Activated naive CD4-positive, alpha-beta T cell treated with anti-CD3 and anti-CD28 coated beads, Interleukin-2, amount 50 U/mL, for 16 hours (primary cell): ENCODE data around the gene CRB2.
"Not testable (repeated sequence)": the region's sequence is repeated elsewhere in the genome, so short reads cannot be mapped to it uniquely, and the experiment has no call there.

Experiments used
- DNase-seq: peaks from one replicate; pipeline ENCODE4 v3.0.0-alpha.2; 2020

Gene CRB2

DNA sequence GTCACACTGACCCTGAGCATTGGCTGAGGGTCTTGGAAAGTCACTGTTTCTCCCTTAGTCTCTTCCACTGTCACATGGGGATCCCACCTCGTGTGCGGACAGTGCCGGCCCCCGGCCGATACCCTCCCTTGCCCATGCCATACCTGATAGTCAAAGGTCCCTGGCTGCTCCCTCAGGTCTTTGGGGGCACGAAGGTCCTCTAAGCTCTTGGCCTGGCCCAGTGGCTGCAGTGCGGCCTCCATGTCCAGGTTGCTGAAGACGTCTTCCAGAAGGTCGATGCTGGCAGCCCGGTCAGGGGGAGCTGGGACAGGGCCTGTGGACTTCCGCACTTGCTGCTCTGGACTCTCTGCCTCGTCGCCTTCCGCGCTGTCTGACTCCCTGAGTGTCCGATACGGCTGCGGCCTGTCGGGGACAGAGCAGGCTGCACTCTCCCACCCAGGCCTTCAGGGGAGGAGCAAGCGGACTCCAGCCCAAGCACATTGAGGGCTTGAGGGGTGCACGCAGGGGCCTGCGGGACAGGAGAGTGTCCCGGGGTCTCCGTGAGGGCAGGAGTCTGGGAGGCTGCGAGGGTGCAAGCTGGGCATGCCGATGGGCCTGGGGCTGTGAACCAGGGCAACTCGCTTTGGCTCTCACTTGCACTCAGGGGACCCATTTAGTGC lies 27.6 kb downstream of the CRB2 start:
- DNase-seq: no peak

DNA sequence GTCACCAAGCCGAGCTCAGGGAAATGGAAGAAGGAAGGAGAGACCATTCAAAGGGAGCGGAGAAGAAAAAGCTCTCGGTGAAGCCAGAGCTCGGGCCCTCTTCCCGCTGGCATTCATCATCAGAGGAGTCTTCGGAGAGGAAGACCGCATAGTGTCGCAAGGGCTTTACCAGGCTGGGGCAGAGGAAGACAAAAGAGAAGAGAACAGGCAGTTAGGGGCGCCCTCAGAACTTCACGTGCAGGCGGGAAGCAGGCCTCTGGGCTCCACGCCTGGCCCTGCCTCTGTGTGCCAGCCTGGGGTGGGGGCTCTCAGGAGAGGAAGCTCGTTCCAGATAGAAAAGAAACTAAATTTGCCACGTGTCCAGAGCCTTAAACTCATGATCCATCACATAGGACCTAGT lies 31.7 kb downstream of the CRB2 start:
- DNase-seq: no peak

DNA sequence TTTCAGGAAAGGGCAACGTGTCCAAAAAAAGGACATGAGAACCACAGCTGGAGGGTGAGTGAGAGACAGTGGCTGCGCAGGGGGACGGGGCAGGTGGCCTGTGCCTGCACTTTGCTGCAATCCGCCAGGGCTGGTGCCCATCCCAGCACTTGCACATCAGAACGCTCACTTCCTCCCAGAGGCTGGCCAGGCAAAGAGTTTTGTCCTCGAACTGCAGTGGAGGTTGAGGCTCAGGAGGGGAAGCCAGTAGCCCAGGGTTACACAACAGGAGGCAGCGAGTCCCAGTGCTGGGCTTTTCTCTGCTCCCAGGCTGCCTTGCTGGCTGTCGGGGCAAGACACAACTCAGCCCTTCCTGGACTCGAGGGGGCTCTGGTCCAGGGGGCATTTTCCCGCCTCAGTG lies 33.1 kb downstream of the CRB2 start:
- DNase-seq: no peak

DNA sequence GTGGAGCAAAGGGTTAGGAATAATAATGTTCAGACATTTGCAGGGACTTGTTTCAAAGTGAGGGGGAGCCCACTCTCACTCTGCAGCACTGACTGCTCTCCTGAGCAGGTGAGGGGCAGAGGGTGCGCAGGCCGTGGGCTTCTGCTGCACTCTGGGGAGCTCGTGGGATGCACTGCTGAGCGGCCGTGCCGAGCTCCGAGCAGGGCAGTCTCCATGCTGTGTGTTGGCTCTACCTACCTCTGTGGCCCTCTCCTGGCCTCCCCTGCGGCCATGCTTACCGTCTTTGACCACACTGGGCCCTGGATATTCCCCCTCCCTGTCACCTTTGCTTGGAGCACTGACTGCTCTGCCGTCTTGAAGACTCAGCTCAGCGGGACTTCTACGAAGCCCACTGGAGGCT lies 33.7 kb downstream of the CRB2 start:
- DNase-seq: no peak

DNA sequence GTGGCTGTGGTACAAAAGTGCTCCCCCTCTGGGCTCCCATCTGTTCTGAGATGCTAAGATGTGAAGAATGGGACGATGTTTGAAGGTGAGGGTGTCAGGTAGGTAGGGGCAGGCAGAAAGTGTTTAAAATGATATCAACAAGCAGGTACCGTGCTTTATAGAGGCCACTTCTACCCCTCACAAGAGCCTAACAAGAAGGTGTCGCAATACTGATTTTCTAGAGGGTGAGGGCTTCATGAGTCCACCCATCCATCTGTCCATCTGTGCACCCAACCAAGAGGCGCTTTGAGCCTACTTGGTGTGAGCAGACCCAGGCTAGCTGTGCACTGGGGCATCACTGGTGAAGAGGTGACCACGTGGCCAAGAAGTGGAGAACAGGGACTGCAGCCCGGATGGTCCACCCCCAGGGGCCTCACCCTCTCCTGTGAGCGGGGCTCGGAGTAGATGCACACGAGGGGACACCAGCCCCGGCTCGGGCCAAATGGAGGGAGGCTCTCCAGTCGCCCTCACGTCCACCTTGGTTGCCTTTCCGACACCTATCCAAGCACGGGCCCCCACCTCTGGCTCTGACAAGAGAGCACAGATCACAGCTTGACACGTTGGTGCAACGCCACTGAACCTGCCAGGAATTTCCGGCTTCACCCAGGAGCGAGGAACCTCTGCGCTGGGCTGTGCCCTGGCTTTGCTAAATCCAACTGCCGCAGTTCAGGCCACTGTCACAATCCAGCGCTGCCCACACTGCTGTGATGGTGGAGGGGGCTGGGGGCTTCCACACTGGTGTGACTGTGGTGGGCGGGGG lies 34.5 kb downstream of the CRB2 start:
- no peak for DNase-seq

DNA sequence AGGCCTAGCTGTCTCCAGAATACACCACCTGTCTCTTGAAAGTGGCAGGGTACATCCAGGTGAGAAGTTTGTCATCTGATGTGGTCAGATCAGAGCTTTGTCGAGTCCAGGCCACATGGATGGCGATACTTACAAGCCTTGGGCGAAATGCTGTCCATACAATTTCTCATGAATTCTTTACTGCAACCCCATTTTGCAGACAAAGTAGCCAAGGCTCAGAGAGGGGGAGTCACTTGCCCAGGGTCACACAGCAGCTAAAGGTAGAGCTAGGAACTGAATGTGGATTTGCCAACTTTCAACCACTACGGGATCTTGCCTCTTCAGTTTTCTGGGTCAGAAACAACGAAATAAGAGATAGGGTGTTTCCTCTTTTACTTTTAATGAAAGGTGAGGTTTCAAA lies 35.2 kb downstream of the CRB2 start:
- no peak for DNase-seq

DNA sequence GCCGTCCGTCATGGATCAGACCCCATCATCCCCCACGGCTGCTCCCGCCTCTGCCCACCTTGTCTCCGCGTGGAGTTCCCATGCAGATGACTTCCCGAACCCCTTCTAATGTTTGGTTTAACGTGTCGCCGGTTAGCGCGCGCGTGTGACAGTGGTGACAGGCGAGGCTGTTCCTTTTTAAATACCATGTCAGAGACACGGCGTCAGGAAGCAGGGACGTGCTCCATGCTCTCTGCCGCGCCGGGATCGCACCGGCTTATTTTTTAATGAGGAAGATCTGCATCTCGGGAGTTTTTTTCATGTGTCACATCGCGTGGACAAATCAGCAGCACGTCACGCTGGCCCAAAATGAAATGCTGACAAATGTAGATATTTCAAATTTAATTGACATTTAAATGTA lies 35.9 kb downstream of the CRB2 start:
- no peak for DNase-seq

DNA sequence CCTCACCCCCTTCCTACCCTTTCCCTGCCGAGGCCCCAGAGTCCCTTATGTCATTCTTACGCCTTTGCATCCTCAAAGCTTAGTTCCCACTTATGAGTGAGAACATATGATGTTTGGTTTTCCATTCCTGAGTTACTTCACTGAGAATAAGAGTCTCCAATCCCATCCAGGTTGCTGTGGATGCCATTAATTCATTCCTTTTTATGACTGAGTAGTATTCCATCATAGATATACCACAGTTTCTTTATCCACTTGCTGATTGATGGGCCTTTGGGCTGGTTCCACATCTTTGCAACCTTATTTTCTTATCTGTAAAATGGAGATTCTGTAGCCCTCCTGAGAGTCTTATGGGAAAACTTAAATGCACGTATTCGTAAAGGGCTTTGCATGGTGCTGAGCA lies 36.8 kb downstream of the CRB2 start:
- DNase-seq: no peak

DNA sequence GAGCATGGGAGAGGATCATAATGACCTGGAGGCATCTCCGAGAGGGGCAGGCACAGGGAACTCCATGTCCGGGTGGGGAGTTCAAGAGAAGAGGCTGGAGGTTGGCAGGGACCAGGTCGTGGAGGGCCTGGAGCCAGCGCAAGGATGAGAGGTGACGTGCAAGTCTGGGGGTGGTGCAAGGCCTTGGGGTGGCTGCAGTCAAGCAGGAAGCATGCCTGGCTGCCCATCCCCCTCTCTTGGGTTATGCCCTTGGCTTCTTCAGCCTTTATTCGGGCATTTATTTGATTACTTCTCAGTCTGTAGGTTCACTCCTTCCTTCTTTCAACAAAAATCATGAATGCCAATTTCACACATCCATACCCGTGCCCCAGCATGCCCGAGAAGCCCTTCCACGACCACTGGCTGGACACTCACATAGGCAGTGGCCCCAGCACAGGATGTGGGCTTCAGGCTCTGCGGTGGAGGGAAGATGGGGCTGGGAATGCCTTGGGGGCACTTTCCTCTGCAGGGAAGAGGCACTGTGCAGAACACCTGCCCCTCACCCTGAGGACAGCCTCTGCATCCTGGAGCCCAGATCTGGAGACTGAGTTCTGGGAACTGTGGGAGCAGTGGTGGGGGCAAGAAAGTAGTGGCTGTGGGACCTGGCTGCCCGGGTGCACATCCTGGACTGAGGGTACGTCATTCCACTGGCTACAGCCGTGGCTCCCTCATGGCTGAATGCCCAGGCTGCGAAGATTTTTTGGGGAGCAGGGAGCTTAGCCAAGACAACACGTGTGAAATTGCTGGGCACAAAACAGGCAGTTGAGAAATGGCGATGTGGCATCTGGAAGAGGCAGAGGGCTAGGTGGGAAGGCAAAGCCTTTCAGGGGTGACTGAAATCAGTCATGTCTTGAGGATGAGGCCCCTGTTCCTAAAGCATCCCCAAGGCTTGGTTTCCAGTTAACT lies 38.6 kb downstream of the CRB2 start:
- no peak for DNase-seq

DNA sequence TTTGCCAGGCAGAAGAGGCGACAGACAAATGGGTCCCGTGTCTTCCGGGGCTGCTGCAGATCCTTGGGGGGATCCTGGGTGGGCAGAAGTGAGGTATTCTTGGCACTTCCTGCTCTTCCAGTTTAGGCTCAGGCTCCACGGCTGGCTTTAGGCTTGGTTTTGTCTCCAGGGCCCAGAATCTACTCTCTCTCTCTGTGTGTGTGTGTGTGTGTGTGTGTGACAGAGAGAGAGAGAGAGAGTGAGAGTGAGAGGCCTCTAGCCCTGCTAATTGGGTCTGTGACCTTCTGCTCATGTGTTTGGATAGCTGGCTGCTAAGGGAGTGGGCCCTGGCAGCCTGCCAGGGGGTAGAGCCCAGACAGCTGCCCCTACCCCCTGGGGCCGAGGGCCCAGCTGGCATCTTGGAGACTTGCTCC lies 39.3 kb downstream of the CRB2 start:
- no peak for DNase-seq

DNA sequence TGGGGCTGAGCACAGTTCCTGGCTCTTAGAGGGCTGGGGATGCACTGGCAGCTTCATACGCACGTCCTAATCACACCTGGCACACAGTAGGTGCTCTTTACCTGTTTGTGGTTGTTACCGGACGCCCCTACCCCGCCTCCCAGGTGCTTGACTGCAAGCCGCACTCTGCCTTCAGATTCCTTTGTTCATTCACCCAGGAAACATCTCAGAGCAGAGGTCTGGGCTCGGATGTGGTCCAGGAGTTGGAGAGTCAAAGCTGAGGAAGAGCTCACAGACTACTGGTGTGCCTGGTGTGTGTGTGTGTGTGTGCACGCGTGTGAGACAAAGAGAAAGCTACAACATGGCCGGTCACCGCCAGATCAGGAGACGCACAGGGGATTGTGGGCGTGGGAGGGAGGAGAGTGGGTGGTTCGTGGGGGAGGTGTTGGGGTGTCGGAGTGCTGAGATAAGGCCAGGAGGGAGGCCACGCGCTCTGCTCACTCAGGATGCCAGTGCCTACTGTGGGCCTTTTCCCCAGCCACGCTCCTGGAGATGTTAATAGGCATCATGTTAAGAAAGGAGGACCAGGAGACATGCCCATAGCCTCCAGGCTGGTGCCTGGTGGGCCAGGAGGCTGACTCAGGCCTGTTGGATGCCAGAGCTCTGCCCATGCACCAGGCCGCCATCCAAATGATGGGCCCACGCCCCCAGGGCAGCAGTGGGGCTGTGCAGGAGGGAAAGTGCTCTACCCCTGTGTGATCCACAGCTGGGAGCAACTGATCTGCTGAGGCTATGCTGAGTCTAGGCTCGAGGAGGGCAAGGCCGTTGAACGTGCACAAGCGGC lies 39.9 kb downstream of the CRB2 start:
- no peak for DNase-seq

DNA sequence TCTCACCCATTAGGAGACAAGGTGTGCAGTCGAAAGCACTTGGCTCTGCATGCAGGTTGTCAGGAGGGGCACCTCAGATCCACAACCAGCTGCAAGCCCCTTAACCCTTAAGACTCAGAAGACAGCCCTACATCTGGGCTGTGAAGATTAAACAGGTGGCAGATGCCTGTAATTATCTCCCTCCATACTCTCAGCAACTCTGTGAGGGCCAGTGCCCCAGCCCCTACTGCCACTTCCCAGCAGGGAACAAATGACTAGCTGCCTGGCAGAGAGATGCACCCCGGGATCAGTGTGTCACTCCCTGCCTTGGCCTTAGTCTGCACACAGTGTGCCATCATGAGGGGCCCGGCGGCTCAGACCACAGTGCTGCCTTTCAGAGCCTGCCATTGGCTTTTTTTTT lies 42.0 kb downstream of the CRB2 start:
- no peak for DNase-seq

DNA sequence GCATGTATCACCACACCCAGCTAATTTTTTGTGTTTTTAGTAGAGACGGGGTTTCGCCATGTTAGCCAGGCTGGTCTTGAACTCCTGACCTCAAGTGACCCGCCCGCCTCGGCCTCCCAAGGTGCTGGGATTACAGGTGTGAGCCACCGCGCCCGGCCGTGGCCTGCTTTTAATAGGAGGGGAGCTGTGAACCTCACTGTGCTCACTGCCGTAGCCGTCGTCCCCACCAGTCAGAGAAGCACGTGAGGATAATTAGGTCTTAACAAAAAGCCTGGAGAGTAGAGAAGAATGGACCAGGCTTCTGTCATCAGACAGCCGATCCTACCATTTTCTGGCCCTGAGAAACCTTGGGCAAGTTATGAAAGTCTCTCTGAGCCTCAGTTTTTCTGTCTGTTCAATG lies 42.9 kb downstream of the CRB2 start:
- DNase-seq: not testable (repeated sequence)

DNA sequence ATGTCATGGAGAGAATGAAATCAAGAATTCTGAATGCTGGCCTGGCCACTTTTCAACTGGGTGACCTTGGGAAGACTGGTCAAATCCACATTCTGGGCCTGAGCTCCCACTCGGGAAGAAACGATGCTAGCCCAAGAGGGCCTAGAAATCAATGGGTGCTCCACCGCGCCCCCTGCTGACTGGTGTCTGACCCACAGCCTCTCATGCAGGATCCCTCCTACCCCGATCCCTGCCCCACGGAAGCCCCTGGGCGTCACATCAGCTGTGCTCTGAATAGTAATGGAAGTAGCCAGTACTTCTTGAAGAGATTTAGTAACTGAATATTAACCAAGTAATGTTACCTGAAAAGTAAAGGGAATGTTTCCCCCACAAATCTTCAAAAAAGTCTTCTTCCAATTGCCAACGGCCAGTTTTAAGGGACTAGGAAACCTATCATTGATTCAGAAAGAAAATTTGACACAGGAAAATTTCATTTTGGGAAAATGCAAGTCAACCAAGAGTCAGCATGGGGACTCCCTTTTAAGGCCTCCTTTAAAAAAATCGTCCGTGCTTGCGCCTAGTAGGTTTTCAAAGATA lies 43.9 kb downstream of the CRB2 start:
- DNase-seq: peak; percentile 27

DNA sequence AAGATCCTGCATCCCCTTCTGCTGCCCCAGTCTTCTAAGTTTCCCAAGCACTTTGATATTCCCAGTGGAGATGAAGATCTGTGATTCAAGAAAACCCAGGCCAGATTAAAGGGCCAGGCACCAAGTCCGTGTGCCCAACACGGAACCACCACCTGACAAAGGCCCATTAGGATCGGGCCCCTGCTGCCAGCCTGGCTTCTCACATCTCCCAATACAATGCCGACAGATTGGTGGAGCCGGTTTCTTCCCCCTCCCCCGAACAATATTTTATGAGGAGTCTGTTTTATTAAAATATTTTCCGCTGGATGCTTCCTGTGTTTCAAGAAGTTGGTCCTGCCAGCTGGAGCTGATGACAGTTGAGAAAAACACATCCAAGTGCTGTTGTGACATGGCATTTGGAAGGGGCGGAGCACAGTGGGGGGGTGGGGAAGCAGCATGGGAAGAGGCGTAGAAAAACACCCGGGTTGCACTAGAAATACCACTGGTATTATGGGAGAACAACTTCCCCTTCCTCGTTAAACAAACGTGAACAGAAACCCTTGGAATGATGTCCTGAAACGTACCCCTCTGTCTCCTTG lies 45.0 kb downstream of the CRB2 start:
- no peak for DNase-seq

DNA sequence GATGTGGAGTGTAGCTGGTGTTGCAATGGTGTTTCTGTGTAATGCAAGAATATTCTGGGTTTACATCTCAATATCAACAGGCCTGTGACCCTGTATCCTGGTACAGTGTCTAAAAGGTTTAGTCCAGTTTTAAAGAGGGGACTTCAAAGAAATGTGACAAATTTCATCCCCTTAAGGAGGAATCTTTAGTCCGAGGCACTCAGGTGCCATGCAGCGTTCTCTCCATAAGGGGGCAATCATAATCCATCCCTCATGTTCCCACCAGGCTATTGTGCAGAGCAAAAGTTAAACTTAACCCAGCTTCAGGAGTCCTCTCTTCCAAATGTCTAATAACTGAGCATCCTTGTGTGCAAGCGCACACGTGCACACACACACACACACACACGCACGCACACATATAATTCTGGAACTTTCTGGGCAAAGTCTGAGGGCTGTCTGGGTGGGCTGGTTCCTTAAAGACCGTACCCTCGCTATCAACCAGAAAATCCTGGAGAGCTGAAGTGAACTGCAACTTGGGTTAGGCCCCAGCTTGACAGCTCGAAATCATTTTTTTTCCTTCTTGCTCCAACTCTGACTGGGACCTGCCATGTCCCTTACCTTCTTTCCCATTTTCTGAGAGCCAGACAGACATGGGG lies 46.0 kb downstream of the CRB2 start:
- no peak for DNase-seq

DNA sequence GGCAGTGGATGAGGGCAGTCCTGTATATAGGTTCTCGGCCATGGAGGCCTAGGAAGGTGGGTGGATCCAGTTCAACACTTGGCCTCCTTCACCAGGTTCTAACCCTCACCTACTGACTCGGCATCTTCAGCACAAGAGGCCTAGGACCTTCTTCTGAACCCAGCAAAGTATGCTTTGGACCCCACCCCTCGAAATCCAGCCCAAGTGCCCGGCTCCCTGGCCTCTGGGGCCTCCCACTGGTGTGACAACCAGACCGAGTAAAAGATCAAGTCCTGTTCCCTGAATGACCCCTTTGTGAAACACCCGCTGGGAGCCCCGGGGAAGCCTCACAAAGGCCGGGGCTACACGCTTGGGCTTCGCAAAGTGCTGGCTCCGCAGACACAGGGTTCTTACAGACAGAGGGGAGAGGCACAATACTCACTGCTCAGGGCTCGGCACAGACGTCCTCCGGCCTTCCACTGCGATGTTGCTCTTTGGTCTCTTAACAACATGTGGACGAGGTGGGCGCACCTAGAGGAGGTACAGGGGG lies 47.0 kb downstream of the CRB2 start:
- DNase-seq: no peak

DNA sequence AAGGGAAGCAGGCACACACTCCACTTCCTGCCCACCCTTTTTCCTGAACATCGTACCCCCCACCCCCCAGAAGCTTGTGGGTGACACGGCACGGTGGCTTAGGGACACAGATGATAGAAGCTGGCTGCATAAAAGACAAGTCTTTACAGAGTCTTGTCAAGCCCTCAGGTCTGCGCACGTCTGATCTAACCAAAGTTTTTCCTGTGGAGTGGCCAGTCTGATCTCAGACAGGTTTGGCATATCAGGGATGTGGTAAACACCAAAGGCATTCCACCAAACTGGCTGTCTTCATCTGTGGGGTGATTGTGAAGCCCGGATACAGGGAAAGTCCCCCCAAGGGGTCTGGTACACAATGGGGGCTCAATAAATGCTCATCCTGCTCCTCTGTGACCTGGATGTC lies 50.0 kb downstream of the CRB2 start:
- DNase-seq: no peak

DNA sequence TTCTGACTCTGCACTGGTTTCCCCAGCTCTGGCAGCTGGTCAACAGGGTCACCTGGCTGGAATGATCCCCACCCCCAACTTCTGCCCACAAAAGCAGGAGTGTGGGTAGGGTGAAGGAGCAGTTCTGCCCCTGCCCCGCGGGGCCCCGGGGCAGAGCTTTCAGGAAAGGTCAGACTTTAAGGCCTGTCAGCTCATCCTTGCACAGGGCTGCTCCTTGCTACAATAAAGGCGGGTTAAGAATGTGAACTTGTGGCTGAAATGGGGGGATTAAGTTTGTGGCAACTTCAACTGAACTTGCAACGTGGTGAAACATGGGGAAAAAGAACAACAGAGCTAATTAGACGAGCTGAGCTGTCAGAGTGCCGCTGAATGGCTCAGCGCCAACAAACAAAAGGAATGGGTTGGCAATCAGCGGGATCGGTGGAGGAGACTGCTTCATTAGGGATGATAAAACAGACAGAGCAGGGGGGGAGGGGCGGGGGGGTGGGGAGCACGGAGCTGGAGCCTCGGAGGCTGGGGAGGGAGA lies 50.8 kb downstream of the CRB2 start:
- no peak for DNase-seq

DNA sequence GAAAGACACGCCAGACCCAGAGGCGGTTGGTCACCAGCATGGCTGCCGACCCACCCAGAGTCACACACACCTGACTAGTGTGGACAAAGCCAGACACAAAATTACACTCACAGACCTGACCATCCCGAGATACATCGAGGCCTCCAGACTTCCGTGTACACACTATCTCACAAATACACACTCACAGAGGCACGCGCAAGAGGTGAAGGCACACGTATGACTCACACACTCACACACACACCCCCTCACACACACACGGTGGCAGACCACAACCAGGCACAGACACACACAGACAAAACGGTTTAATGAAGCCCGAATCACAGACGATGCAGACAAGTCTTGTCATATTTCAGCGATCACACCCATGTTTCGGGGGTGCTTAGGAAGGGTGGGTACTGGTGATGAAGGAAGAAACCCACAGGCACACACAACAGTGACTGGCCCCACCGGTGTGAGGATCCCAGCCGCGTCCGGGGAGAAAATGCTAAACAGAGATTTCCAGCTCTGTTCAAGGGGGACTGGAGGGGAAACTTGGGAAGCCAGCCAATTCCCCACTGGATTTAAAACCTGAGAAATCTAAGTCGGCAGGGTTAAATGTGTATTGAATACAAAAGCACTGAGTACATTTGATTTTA lies 51.3 kb downstream of the CRB2 start:
- DNase-seq: no peak
